SH-SY5Y (cell line): Measurements from ENCODE around the gene SEMA3D.

Source experiments
- GATA2 ChIP-seq: IDR thresholded peaks from 2 replicates; pipeline ENCODE4 v1.6.1; 2011; ENCODE audit warnings: mild to moderate bottlenecking, low read depth, low read length
- GATA3 ChIP-seq: IDR thresholded peaks from 2 replicates; pipeline ENCODE4 v1.6.1; 2011; ENCODE audit warnings: low read depth, mild to moderate bottlenecking, low read length, moderate library complexity

- no peak for TF ChIP-seq GATA2
- TF ChIP-seq GATA3 = no peak
Measured at GRCh38 chr7:84998665-84999064, 188.2 kb downstream of the SEMA3D start.
